ENCODE results near the gene USP54.

DNA sequence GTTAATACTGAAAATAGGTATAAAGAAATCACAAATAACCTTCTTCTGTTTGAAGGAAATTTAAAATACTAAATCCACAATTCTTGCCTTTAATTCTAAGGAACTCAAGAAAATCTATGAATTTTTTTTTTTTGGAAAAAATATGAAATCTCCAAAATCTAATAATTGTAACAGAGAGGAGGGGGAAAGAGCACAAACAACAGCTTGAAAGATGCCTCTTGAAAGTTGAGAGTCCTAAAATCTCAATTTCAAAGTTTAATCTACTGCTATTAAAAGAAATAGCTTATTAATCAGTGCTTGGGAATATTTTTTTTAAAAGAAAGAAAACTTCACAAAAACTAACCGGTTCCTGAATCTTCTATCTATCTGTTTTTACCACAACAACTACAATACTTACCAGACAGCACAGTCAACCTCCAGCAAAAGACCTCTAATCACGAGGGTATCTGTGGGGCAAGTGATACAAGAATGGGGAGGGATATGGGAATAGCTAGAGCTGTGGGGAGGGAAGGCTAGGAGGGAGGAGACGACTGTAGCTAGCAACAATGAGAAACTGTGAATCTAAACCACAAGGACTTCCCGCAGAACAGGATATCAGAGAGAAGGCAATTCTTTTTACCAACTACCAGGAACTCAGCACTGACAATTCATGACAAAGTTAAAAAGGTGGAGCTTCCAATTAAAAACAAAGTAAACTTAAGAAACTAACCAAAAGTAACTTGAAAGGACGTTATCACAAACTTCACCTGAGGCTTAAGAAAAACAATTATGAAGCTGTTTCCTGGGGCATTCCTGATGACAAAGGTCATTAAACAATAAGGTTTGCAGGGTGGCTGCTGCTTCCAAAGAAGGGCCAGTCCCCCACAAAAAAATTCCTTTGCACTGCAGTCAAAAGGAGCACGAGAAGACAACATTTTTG, at the start of gene USP54:
- no peak for TF ChIP-seq POLR2A (IDR thresholded peaks at IDR 0.05)
- TF ChIP-seq, protein P1, sequence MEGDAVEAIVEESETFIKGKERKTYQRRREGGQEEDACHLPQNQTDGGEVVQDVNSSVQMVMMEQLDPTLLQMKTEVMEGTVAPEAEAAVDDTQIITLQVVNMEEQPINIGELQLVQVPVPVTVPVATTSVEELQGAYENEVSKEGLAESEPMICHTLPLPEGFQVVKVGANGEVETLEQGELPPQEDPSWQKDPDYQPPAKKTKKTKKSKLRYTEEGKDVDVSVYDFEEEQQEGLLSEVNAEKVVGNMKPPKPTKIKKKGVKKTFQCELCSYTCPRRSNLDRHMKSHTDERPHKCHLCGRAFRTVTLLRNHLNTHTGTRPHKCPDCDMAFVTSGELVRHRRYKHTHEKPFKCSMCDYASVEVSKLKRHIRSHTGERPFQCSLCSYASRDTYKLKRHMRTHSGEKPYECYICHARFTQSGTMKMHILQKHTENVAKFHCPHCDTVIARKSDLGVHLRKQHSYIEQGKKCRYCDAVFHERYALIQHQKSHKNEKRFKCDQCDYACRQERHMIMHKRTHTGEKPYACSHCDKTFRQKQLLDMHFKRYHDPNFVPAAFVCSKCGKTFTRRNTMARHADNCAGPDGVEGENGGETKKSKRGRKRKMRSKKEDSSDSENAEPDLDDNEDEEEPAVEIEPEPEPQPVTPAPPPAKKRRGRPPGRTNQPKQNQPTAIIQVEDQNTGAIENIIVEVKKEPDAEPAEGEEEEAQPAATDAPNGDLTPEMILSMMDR (IDR thresholded peaks at IDR 0.05) = no peak

All from Peyer's patch (tissue), 4 donors.